HG03575 (cell line): ENCODE data around the gene KIAA2012.
"Not testable (repeated sequence)": the region's sequence is repeated elsewhere in the genome, so short reads cannot be mapped to it uniquely, and the experiment has no call there.

Experiments
- ATAC-seq: cut with Tn5 transposase; IDR thresholded peaks from one replicate; pipeline ENCODE4 v1.9.1; 2021; ENCODE audit not compliant: unreplicated experiment, insufficient number of reproducible peaks, low FRiP score; ENCODE audit errors: extremely low read depth

KIAA2012 gene

GRCh38 chr2:202221873-202222272, 148.8 kb downstream of the KIAA2012 start:
- no peak for ATAC-seq

- ATAC-seq = no peak
Measured at GRCh38 chr2:202237787-202238233, 164.8 kb downstream of the KIAA2012 start.

GRCh38 chr2:202238234-202239197, 165.5 kb downstream of the KIAA2012 start, which contains the start of gene SUMO1:
TSS of gene SUMO1 (minus strand) at chr2:202238597. CDS start at chr2:202238451, 146 bp downstream.
- ATAC-seq = no peak

- ATAC-seq = not testable (repeated sequence)
Measured at GRCh38 chr2:202247710-202248109, 174.7 kb downstream of the KIAA2012 start.

- ATAC-seq = no peak
Measured at GRCh38 chr2:202249521-202250253, 176.6 kb downstream of the KIAA2012 start.

GRCh38 chr2:202251494-202251893, 178.4 kb downstream of the KIAA2012 start:
- no peak for ATAC-seq
